HEK293 (cell line): ENCODE results near the gene SMCO4.

ENCODE experiments used
- CTCF ChIP-seq: fragments of 450-650 bp; formaldehyde crosslinking; IDR thresholded peaks from 2 replicates; pipeline ENCODE4 v1.5.1; 2016; ENCODE audit warnings: missing biosample characterization, missing genetic modification characterization
- YY2 ChIP-seq: fragments of 450-650 bp; formaldehyde crosslinking; IDR thresholded peaks from 2 replicates; pipeline ENCODE4 v1.5.1; 2016; ENCODE audit warnings: missing biosample characterization, missing genetic modification characterization
- ZNF274 ChIP-seq, 2 experiments: fragments of 200-500 bp in 1 of 2; fragments of 450-650 bp in 1 of 2; sonication (Bioruptor generic) in 1 of 2; formaldehyde crosslinking in 1 of 2; IDR thresholded peaks; 2 replicates each; pipeline versions ENCODE4 v1.5.1 to v1.6.1; 2014 to 2016; ENCODE audit warnings: borderline replicate concordance in 1 of 2, inconsistent platforms in 1 of 2, low read length in 1 of 2, missing biosample characterization in 1 of 2, missing genetic modification characterization in 1 of 2
- ZNF558 ChIP-seq: fragments of 450-650 bp; formaldehyde crosslinking; IDR thresholded peaks from 2 replicates; pipeline ENCODE4 v1.5.1; 2016; ENCODE audit warnings: missing biosample characterization, missing genetic modification characterization
- ZNF747 ChIP-seq: fragments of 450-650 bp; formaldehyde crosslinking; IDR thresholded peaks from 2 replicates; pipeline ENCODE4 v1.5.1; 2016; ENCODE audit warnings: missing biosample characterization, missing genetic modification characterization

- TF ChIP-seq ZNF747: no peak
- TF ChIP-seq CTCF (tag by site-specific recombination): no peak
- TF ChIP-seq ZNF274 (IDR thresholded peaks at IDR 0.05; ENCODE audit: low read length): no peak
- no peak for TF ChIP-seq ZNF274 (tag by site-specific recombination; IDR thresholded peaks at IDR 0.05; ENCODE audit: borderline replicate concordance)
- no peak for TF ChIP-seq YY2
- no peak for TF ChIP-seq ZNF558 (tag by site-specific recombination)
These were observed 24.0 kb downstream of the SMCO4 start for GRCh38 chr11:93519179-93519578.
